ENCODE results near the gene PGAM5.
"Not testable (repeated sequence)": the region's sequence is repeated elsewhere in the genome, so short reads cannot be mapped to it uniquely, and the experiment has no call there.

The PGAM5 gene

GRCh38 chr12:132673288-132674179 is 37.1 kb upstream of the PGAM5 start:
- no peak for TF ChIP-seq JUND (IDR thresholded peaks at IDR 0.05; ENCODE audit: low read depth)
- in situ Hi-C loops (cut with HindIII; ENCODE audit: low pct_unique_long_range_greater_than_20kb, low sequenced_read_pairs): no loop called here
- no peak for DNase-seq (ENCODE audit: low read depth in 1 of 2, low spot score in 1 of 2)

DNA sequence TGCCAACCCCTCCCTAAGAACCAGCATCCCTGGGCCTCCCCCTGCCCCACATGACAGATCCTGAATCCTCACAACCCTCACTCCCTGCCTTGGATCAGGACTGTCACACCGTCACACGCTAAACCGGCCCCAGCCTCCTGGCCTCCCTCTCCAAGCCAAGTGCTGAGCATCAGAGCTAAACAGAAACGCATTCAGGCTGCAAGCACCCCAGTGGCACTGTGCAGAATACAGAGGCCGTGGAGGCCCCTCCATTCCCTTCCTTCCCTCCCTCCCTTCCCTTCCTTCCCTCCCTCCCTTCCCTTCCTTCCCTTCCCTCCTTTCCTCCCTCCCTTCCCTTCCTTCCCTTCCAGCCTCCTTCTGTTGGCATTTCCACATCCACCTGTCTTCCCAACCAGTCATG is 36.1 kb upstream of the PGAM5 start:
- DNase-seq (ENCODE audit: low read depth in 1 of 2, low spot score in 1 of 2): no peak
- in situ Hi-C loops (cut with HindIII; ENCODE audit: low pct_unique_long_range_greater_than_20kb, low sequenced_read_pairs): no loop called here
- no peak for TF ChIP-seq JUND (IDR thresholded peaks at IDR 0.05; ENCODE audit: low read depth)

DNA sequence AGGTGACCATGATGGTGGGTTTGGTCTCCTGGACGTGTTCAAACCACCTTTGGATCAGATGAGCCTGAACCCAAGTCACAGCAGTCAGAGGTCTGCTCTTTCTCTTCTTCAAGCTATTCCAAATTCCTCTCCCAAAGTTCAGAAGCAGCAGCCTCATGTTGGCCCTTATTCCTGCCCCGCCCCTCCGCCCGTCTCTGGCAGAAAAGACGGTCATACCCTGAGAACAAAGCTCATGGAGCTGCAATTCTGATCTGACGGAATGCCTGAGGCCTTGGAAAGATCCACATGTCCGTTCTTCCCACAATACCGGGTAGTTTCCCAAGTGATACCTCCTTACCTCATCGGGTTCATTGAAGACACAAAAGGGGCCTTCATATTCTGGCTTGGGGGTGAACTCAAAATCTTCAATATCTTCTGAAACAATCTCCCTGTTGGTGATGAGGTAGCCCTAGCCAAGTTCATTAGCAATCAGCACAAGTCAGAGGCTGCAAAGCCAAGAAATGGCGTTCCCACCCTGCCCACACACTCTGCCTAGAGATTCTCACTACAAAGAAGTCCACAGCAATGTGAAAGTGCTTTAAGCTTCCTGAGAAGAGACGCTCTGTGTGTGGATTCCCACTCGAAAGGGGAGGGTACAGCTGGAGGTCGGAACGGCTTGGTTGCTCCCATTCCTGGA is 34.7 kb upstream of the PGAM5 start:
- in situ Hi-C loops (cut with HindIII; ENCODE audit: low pct_unique_long_range_greater_than_20kb, low sequenced_read_pairs): no loop called here
- DNase-seq (ENCODE audit: low read depth in 1 of 2, low spot score in 1 of 2): no peak
- no peak for TF ChIP-seq JUND (IDR thresholded peaks at IDR 0.05; ENCODE audit: low read depth)

- in situ Hi-C loops (cut with HindIII; ENCODE audit: low pct_unique_long_range_greater_than_20kb, low sequenced_read_pairs): no loop called here
- DNase-seq (ENCODE audit: low read depth in 1 of 2, low spot score in 1 of 2): no peak
- TF ChIP-seq JUND (IDR thresholded peaks at IDR 0.05; ENCODE audit: low read depth): no peak
Measured at GRCh38 chr12:132677492-132677891, 33.1 kb upstream of the PGAM5 start.

DNA sequence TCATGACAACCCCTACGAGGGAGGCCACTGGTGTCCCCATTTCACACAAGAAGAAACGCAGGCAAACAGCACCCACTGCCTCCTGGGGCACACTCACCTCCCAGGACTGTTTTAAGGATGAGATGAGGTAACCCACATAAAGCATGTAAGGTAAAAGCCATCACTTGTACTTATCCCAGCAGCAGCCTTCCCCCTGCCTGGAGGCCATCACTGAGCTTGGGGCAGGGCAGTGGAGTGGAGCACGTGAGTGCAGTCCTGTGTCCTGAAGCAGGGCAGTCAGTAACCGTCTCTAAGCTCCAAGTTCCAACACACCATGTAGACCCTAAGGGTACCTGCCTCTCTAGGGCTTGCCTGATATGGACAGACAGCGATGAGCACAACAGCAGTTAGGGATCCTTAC is 25.2 kb upstream of the PGAM5 start:
- no peak for TF ChIP-seq JUND (IDR thresholded peaks at IDR 0.05; ENCODE audit: low read depth)
- DNase-seq (ENCODE audit: low read depth in 1 of 2, low spot score in 1 of 2): no peak
- in situ Hi-C loops (cut with HindIII; ENCODE audit: low pct_unique_long_range_greater_than_20kb, low sequenced_read_pairs): no loop called here

GRCh38 chr12:132686825-132687210 is 23.8 kb upstream of the PGAM5 start:
- TF ChIP-seq JUND (IDR thresholded peaks at IDR 0.05; ENCODE audit: low read depth): no peak
- in situ Hi-C loops (cut with HindIII; ENCODE audit: low pct_unique_long_range_greater_than_20kb, low sequenced_read_pairs): no loop called here
- peak; percentile 43 to 65 for DNase-seq (ENCODE audit: low read depth in 1 of 2, low spot score in 1 of 2)

DNA sequence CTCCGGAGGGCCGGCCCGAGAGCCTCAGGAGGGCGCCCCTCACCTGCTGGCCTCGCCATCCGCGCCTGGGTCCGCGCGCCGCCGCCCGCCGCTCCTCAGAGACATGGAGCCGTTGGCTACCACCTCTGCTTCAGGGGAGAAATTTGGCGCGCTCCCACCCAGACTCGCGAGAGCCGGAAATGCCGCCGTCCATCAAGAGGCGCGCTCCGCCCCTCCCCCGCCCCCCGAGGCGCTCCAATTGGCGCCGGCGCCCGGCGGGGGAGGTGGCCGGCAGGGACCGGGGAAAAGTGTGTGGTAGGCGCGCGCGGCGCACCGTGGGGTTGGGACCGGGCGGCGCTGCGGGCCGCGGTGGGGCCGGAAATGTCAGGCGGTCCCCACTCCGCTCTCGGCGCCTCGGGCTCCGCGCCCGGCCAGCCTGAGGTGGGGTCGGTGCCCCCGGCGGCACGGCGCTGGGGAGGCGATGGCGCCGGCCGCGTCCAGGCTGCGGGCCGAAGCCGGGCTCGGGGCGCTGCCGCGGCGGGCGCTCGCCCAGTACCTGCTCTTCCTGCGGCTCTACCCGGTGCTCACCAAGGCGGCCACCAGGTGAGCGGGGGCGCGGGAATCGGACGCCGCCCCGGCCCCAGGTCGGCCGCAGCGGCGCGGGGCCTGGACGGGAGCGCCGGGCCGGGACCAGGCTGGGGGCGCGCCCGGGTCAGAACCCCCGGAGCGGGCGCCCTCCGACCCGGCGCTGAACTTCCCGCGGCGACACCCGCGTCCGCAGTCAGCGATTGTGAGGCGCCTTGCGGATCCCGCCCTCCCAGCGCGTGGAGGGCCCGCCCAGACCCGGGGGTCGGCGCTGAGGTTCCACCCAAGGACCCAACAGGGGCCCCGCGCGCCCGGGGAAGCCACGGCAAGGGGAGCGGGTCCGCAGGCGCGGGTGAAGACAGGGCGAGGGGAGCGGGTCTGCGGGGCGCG is 23.2 kb upstream of the PGAM5 start, which contains the start of the genes POLE and PXMP2:
TSS of gene POLE (minus strand) at position 132 of the 954 bp plus-strand sequence. CDS start at position 105, 27 bp downstream.
TSS of gene PXMP2 (plus strand) at position 377 of the 954 bp plus-strand sequence. CDS start at position 461, 84 bp downstream.
- no peak for TF ChIP-seq JUND (IDR thresholded peaks at IDR 0.05; ENCODE audit: low read depth)
- in situ Hi-C loops (cut with HindIII; ENCODE audit: low pct_unique_long_range_greater_than_20kb, low sequenced_read_pairs): no loop called here
- DNase-seq (ENCODE audit: low read depth in 1 of 2, low spot score in 1 of 2): peak; percentile 98 to 99

DNA sequence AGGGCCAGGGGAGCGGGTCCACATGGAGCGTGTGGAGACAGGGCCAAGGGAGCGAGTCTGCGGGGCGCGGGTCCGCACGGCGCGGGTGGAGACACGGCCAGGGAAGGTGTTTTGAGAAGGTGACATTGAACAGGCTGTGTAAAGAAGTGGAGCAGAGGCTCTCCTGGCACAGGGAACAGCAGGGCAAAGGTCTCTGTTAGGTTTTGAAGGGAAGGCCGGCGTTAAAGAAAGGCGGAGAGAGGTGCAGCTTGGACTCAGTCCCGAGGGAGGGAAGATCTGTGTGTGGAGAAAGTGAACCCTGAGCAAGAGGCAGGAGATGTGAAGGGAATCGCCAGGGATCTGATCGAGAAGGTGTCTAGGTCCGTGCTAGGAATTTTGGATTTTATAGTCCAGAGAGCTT is 21.4 kb upstream of the PGAM5 start:
- no peak for TF ChIP-seq JUND (IDR thresholded peaks at IDR 0.05; ENCODE audit: low read depth)
- DNase-seq (ENCODE audit: low read depth in 1 of 2, low spot score in 1 of 2): peak in 1 of 2 experiments; percentile 31
- in situ Hi-C loops (cut with HindIII; ENCODE audit: low pct_unique_long_range_greater_than_20kb, low sequenced_read_pairs): no loop called here

GRCh38 chr12:132690112-132690511 is 20.5 kb upstream of the PGAM5 start:
- in situ Hi-C loops (cut with HindIII; ENCODE audit: low pct_unique_long_range_greater_than_20kb, low sequenced_read_pairs): no loop called here
- no peak for DNase-seq (ENCODE audit: low read depth in 1 of 2, low spot score in 1 of 2)
- no peak for TF ChIP-seq JUND (IDR thresholded peaks at IDR 0.05; ENCODE audit: low read depth)

DNA sequence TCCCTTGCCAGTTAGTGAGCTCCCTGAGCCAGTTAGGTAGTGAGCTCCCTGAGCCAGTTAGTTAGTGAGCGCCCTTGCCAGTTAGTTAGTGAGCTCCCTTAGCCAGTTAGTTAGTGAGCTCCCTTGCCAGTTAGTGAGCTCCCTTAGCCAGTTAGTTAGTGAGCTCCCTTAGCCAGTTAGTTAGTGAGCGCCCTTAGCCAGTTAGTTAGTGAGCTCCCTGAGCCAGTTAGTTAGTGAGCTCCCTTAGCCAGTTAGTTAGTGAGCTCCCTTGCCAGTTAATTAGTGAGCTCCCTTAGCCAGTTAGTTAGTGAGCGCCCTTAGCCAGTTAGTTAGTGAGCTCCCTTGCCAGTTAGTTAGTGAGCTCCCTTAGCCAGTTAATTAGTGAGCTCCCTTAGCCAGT is 18.6 kb upstream of the PGAM5 start:
- in situ Hi-C loops (cut with HindIII; ENCODE audit: low pct_unique_long_range_greater_than_20kb, low sequenced_read_pairs); DNase-seq (ENCODE audit: low read depth in 1 of 2, low spot score in 1 of 2): not testable (repeated sequence)

DNA sequence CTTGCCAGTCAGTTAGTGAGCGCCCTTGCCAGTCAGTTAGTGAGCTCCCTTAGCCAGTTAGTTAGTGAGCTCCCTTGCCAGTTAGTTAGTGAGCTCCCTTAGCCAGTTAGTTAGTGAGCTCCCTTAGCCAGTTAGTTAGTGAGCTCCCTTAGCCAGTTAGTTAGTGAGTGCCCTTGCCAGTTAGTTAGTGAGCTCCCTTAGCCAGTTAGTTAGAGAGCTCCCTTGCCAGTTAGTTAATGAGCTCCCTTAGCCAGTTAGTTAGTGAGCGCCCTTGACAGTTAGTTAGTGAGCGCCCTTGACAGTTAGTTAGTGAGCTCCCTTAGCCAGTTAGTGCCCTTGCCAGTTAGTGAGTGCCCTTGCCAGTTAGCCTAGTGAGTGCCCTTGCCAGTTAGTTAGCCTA is 15.8 kb upstream of the PGAM5 start:
- DNase-seq (ENCODE audit: low read depth in 1 of 2, low spot score in 1 of 2); in situ Hi-C loops (cut with HindIII; ENCODE audit: low pct_unique_long_range_greater_than_20kb, low sequenced_read_pairs): not testable (repeated sequence)

DNA sequence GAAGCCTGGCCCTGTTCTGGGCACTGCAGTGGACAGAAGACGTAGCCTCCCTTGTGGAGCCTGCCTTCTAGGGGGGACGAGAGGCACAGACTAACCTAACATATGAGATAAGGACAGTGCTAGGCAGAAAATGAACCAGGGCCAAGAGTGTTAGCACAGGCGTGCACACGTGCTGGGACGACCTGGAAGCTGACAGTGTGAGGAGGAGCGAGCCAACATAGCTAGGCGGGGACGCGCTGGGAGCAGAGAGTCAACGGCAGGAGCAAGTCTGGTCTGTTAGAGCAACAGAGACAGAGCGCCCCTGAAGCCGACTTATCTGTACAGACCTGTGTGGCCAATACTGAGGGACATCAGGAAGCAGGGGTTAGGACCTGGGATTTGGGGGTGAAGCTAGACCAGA is 15.2 kb upstream of the PGAM5 start:
- TF ChIP-seq JUND (IDR thresholded peaks at IDR 0.05; ENCODE audit: low read depth): no peak
- DNase-seq (ENCODE audit: low read depth in 1 of 2, low spot score in 1 of 2): no peak
- in situ Hi-C loops (cut with HindIII; ENCODE audit: low pct_unique_long_range_greater_than_20kb, low sequenced_read_pairs): no loop called here

Measured in T47D (cell line).